Head of caudate nucleus (tissue), 42 donors: ENCODE measurements around the gene JPH4.

Experiments used
- DNase-seq, 42 donors: peaks; one replicate each; pipeline versions ENCODE4 v3.0.0 to v3.0.0-alpha.2; 2020 to 2021; ENCODE audit warnings: mixed read lengths in 7 of 42
- intact Hi-C: fragments of 100-400 bp; cut with DNase I; formaldehyde crosslinking; loops from one replicate; pipeline ENCODE4 v1.15.0; 2022

Gene JPH4

DNA sequence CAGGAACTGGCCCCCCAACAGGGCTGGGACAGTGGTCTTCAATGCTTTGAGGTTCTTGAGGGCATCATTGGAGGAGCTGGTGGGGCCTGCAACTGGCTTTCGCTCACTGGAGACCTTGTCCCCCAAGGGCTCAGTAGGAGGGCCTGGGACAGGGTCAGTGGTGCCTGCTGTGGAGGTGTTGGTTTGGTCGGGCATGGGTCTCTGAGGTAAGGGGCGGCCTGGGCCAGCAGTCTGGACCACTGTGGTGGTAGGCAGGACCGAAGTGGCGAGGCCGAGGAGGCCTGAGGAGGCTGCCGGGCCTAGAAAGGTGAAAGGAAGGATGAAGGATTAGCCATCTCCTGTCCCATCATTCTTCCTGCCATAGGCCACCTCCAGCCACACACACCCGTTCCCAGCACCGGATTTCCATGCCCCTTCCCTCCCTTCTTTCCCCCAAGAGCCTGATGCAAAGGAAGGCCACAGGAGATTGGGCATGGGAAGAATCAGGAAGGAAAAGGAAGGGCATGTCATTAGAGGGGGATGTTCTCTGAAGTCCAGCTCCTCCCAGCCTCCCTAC, 55.9 kb downstream of the JPH4 start:
- DNase-seq = no peak
- intact Hi-C loops = no loop called here

DNA sequence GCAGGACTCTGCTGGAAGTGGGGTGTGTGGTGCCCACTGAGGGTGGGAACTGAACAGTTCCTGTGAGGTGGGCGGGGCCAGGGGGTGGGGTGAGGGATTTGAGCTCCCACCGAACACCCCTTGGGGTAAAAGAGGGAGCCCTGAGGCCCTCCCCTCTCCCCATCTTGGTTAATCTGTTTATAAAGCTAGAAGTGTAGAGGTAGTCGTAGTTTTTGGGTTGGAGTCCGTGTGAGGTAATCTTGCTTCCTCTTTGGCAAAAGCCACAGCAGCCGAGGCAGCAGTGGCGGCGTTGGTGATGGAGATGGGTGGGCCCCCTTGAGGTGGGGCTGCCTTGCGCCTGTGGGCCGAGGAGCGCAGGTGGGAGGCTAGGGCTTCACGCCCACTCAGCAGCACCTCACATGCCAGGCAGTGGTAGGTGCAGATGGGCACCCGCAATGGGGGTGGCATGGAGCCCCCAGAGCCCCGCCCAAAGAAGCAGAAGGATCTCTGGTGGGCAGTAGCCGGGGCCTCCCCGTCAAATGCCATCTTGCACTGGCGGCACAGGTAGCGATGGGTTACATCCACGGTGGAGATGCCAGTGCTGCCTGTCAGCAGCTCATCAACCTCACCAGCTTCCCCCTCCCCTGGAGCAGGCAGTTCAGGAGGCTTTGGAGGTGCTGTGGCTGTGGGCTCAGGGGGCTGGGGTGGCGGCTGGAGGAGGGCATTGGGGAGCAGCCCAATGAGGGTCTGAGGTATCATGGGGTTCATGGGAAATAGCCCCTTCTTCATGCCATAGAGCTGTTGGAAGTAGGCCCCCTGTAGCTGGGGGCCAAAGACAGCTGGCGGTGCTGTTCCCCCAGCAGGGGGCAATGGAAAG, 56.6 kb downstream of the JPH4 start:
- intact Hi-C loops = no loop called here
- DNase-seq = peak in 1 of 42 donors; percentile 25

DNA sequence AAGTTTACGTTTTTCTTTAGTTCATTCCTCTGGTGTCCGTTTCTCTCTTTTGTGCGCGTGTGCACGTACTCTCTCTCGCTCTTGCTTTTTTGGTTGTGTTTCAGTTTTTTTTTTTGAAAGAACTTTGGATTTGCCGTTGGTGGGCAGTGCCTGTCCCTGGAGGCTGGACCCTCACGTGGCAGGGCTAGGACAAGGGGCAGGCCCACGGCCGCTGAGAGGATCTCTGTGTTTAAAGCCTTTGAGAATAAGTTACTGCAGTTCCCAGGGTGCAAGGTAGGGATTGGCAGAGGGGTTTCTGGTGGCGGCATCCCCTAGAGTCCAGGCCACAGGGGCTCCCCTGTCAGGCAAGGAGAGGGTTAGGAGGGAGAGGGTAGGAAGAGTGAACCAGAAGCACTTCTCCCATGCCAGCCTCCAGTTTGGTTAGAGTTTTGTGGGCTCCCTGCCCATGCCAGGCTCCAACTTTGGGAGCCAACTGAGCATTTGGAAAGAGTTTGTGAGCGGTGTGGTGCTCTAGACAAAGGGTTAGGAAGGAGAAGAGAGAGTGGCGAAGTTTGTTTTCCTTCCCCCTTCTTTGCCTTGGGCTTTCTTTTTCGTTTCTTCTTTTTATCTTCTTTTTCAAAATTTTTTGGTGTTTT, 57.6 kb downstream of the JPH4 start:
- DNase-seq = peak in 2 of 42 donors; percentile 37 to 42
- intact Hi-C loops = no loop called here

GRCh38 chr14:23518709-23519108, 59.9 kb downstream of the JPH4 start:
- intact Hi-C loops = no loop called here
- DNase-seq = peak in 1 of 42 donors; percentile 48
